HG02981 (cell line): ENCODE results near the gene RABGAP1L.
A peak's percentile ranks its signal among the peaks of the same experiment; 100 is the strongest.
"Not testable (repeated sequence)": the region's sequence is repeated elsewhere in the genome, so short reads cannot be mapped to it uniquely, and the experiment has no call there.

Source experiments
- ATAC-seq: cut with Tn5 transposase; IDR thresholded peaks from one replicate; pipeline ENCODE4 v1.9.1; 2021; ENCODE audit warnings: mild to moderate bottlenecking, moderate library complexity; ENCODE audit not compliant: unreplicated experiment

Gene RABGAP1L

DNA sequence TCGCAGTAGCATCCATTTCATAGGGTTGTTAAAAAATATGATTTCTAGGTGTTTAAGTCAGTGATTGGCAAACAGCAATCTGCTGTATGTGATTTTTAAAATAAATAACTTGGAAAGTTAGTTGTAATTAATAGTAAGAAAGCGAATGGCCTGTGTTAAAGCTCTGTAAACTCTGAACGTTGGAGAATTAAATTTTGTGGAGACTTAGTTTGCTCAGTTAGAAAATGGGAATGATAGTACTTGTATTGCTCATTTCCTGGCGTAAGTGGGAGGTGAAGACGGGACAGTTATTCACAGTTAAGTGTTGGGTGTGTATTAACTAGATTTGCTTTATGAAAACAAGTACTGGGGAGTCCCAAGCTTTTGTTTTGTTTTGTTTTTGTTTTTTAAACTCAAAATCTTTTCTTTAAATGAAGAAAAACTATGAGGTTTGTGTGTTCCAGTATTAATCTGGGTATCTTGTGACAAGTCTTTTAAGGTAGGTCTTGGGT is 841.4 kb downstream of the RABGAP1L start:
- no peak for ATAC-seq

DNA sequence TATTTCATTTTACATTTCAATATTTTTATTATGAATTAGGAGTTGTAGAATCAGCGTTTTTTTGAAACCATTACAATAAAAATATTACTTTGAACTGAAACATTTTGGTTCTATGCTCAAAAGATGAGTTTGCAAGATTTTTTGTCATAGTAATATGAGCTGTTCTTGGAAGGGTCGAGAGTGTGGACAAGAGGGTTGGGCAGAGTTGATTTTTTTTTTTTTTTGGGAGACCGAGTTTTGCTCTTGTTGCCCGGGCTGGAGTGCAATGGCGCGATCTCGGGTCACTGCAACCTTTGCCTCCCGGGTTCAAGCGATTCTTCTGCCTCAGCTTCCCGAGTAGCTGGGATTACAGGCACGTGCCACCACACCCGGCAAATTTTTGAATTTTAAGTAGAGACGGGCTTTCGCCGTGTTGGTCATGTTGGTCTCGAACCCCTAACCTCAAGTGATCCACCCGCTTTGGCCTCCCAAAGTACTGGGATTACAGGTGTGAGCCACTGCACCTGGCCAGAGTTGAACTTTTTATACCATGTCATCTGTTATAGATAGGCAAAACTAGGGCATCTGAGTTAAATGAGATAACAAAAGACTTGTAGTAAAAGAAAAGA is 843.7 kb downstream of the RABGAP1L start:
- ATAC-seq = no peak

DNA sequence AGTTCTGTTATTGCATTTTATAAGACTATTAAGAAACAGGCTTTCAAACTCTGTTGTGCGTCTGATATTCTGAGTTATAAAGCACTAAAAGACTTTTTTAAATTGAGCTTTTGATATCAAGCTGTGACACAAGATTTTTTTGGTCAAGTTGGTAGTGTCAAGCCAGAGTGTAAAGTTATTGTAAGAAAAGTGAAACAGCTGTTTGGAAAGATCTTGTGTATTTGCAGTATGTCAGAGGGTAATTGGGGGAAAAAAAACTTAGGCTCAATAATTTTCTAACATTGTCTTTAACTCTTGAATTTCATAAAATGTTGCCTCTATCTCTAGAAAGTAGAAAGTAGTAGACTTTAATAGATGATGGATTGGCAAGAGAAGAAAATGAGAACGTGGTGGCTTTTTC is 844.2 kb downstream of the RABGAP1L start:
- ATAC-seq = no peak

DNA sequence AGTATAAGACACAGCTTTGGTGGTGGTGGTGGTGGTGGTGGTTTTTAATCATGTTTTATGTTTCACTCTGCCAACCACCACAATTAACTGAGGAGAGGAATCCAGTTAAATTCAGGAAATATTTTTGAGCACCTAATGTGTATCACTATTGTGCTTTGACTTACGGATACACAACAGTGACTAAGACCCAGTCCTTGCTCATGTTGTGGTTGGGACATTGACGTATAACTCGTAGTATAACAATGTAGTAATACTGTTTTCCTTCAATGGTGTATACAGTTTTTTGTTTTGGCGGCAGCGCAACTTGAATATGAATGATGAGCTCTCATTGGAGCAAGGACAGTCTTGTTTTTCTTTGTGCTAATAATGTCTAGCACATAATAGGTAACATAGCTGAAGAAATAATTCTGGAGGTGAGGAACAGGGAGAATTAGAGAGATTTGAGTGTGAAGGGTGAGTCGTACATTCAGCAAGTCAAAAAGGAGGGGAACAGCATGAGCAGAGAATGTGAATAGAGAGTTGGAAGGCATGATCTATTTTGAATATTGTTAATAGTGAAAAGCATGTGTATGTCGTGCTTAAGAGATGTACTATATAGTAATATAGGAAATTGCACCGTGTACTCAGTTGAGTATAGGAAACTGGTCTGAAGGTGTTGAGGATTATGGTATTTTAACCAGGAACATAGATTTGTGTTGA is 845.9 kb downstream of the RABGAP1L start:
- no peak for ATAC-seq

DNA sequence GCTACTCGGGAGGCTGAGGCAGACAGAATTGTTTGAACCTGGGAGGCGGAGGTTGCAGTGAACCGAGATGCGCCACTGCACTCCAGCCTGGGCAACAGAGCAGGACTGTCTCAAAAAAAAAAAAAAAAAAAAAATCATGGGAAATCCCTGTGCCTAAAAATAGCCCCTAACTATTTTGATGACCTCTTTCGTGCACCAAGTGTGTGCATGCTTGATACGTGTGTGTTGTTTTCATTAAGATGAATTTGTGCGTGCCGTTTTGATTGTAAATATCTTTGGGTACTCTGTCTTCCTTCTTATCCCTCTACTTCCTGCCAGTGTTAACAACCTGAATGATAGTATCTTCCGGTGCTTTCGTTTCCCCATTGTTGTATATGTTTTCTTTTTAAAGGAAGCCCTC is 850.2 kb downstream of the RABGAP1L start:
- ATAC-seq = no peak

DNA sequence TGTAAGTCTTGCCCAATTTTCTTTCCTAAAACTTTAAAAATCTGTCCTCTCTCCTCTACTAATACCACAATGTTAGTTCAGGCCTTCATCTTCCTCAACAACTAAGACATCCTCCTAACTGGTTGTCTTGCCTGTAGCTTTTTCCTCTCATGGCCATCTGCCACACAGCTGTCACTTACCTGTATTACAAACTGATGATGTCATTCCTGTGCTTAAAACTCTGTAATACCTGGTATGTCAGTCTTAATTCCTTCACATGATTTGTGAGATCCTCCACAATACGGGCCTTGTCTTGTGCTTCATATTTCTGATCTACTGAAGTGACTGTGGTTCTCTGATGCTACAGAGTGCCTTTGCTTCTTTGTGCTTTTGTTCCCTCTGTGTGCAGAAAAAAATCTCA is 854.1 kb downstream of the RABGAP1L start:
- ATAC-seq = no peak

DNA sequence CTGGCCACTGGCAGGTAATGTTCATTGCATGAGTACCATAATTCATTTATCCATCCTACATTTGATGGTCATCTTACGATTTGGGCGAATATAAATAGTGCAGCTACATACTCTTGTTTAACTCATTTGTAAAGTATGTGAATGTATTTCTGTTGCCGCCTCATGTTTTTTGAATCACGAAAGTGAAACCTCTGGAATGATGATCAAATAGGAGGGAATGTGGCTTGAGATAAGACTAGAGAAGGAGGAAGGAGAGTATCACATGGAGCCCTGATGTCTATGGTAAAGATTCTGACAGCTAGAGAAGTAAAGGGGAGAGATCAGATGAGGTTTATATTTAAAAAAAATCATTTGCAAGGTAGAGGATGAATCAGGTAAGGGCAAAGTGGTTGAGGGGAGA is 855.9 kb downstream of the RABGAP1L start:
- no peak for ATAC-seq

DNA sequence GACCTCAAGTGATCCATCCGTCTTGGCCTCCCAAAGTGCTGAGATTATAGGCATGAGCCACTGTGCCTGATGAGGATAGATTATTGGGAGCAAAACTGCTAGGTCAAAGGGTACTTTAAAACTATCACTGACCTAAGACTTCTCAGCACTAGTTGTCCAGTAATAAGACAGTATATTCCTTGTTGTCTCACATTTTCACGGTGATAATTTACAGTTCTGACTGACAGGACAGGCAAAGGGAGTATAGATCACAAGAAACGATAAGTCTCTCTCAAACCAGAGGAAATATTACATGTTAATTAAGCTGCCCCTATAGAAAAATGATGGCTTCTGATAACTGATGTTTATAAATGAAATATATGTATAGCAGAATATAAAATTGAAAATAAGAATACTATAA is 860.2 kb downstream of the RABGAP1L start:
- no peak for ATAC-seq

DNA sequence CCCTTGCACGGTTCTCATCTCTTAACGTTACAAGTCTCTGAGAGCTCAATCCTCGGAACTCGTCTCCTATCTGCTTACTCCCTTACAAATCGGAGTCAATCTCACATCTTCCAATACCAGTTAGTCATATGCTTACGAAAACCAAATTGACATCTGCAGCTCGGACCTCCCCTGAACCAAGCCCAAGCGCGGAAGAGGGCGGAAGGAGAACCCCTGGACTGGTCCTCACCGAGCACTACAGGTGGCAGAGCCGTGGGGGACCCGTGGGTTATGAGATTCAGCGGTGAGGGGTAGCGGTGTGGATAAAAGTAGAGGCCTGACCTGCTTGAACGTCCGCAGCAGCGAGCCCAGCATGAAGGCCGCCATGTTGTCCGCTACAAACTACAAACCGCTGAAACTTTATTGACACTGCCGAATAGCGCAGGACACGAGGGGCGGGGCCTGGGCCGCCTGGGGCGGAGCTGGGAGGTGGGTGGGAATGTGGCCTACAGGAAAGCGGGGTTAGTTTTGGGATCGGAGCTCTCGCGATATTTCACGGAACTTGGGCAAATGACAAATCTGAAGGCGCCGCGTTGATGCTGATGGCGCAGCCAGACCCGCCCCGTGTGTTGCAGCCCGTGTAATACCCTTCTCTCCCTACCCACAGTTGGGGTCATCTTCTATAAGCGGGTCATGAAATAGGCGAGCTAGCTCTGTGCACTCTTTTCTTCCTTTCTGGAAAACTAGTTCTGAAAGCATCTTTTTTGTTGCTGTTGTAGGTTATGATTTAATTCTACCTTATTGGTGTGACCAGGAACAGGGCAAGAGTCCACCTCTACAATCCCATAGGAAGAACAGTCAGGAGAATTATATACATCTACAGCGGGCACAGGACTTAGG is 864.0 kb downstream of the RABGAP1L start, which contains the start of gene MRPS14:
TSS of gene MRPS14 (minus strand) at position 383 of the 879 bp plus-strand sequence. CDS start at position 366, 17 bp downstream.
- peak; percentile 87 for ATAC-seq

DNA sequence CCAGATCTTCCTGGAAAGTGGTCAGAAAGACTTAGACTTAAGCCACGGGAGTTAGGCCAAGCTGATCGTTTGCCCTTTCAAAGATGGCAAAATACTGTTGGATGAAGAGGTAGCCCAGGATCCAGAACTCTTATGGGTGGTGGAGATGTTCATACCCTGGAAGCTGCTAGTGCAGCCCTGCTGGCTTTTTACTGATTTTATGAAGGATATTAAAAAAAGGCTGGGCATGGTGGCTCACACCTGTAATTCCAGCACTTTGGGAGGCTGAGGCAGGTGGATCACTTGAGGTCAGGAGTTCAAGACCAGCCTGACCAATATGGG is 864.6 kb downstream of the RABGAP1L start:
- not testable (repeated sequence) for ATAC-seq

DNA sequence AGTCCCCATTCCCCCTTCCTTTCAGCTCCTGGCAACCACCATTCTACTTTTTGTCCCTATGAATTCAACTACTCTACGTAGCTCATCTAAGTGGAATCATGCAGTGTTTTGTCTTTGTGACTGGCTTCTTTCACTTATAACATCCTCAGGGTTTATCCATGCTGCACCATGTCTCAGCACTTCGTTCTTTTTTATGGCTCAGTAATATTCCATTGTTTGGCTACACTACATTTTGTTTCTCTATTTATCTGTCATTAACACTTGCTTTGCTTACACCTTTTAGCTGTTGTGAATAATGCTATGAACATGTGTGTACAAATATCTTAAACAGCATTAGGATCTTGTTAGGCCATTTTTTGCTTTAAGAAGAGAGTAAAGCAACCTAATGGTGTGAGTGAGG is 865.5 kb downstream of the RABGAP1L start:
- no peak for ATAC-seq

DNA sequence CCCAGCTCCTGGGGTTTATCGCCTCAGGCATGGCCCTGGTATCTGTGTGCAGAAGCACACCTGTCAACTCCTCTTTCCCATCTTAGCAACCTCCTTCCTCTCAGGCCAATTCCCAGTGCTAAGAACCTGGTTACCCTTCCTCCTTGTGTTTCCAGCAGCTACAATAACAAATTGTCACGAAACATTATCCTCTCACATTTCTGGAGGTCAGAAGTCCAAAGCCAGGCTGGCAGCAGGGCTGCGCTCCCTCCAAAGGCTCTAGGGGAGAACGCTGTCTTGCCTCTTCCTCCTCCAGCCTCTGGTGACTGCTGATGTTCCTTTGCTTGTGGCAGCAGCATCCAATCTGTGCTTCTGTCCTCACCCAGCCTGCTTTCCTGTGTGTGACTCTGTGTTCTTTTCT is 874.6 kb downstream of the RABGAP1L start:
- ATAC-seq = no peak

DNA sequence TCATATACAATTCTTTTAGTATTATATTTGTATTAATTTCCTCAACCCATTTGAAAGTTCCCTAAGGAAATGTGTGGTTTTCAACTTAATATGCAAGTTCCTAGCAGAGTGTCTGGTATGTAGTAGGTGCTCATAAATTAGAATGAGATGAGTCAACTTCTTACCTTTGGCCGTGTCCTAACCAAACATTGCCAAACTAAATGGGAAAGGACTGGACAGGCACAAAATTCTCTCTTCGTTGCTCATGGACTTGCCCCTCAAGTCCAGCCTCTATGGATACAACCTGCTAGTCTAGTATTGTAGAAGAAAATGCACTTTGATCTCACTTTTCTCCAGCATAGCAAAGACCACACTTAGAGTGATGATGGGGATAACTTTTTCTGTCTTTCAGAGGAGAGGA is 875.5 kb downstream of the RABGAP1L start:
- no peak for ATAC-seq

DNA sequence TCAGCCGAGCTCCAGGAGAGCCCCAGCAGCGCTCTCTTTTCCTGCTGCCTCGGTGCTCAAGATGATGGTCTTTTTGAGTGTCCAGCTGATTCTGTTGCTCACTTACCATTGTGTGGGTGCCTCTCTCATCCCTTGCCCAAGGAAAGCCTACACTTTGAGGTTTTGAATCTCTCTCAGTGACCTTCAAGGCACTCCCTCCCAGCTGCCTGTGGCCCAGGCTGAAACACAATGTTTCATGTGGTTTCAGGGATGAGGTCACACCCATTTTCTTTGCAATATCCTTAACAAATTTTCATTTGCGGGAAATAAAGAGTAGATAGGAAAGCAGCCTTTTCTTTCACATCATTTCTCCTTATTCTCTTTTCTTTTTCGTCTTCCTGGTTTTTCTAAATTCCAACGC is 876.5 kb downstream of the RABGAP1L start:
- ATAC-seq = no peak

DNA sequence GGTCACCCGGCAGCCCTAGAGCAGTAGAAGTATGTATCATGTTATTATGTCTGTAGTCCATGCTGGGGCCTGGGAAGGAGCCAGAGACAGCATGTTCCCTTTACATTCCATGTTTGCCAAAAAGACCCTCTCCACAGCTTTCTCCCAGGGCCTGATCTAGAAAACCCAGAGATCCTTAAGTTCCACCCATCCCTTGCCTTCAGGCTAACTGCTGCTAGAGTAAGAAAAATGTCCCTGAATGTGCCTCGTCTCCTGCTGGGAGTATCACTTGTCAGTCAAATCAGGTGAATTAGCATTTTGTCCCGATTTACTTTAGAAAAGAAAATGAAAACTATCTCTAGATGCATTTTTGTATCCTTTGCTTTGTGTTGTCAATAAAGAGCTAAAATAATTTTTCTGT is 877.2 kb downstream of the RABGAP1L start:
- no peak for ATAC-seq

DNA sequence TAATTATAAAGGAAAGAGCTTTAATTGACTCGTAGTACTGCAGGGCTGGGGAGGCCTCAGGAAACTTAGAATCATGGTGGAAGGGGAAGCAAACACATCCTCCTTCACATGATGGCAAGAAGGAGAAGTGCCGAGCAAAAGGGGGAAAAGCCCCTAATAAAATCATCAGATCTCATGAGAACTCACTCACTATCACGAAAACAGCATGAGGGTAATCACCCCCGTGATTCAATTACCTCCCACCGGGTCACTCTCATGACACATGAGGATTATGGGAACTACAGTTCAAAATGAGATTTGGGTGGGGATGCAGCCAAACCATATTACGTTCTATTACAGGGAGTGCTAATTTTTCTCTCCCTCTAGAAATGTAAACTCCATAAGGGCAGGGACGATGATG is 878.1 kb downstream of the RABGAP1L start:
- no peak for ATAC-seq

DNA sequence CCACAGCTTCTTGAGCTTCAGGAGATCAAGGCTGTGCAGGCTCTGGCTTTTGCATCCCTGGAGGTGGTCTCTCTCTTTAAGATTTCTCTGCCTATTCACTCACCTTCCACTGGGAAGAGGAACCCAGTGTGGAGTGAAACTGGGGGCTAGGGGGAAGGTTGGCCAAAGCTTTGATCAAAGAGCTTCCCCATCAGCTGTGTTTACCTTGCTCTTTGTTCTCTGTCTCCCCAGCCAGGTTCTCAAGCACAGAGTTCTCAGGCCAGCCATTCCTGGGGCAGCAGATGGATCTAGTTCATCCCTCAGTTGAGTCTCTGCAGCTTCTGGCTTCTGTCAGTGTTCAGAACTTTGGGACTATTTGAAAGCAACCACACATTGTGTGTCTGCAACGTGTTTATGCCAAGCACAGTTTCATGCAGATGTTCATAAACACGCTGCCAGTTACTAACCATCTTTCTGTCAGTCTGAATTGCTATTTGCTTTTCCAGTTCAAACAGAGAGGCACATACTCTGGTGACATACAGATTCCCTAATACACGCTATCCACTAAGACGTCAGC is 881.1 kb downstream of the RABGAP1L start:
- ATAC-seq = no peak

DNA sequence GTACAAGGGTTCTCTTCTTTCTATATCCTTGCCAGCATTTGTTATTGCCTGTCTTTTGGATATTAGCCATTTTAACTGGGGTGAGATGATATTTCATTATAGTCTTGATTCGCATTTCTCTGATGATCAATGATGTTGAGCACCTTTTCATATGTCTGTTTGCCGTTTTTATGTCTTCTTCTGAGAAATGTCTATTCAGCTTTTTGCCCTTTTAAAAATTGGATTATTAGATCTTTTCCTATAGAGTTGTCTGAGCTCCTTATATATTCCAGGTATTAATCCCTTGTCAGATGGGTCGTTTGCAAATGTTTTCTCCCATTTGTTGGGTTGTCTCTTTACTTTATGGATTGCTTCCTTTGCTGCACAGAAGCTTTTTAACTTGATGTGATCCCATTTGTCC is 883.3 kb downstream of the RABGAP1L start:
- ATAC-seq = no peak

DNA sequence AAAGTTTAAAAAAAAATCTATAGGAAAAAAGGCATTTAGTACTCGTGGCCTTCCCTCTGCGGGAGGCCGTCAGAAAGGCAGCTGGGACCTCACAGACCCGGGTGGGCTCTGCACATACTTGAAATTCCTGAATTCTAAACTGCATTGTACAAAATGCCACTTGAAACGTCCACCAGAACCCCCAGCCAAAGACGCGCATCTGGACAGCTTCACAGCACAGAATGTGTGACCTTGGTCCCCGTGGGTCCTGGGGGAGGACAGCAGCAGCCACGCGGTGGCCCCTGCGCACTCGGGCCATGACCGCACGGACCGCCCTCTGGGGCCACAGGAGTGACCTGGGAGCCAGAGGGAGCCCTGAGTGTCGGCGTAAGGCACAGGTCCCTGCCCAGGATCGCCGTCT is 884.5 kb downstream of the RABGAP1L start:
- ATAC-seq = no peak

DNA sequence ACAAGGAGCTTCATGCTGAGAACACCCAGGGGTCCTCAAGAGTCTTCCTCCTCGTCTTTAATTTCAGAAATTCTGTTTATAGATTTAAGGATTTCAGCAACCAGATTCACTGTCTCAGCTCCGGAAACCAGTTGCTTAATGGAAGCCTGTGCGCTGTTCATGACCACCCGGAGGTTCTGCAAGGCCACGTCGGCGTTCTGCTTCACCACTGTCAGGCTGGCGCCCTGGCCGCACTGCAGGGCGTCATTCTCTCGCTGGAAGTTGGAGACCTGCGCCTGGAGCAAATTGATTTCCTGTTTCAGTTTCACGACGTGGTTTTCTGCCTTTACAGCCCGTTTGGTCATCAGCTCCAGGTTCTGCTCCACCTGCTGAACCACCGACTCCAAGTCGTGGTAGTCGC is 885.3 kb downstream of the RABGAP1L start:
- not testable (repeated sequence) for ATAC-seq
